Lower leg skin (tissue), 3 donors: ENCODE data around the gene EXO1.

Experiments used
- POLR2A ChIP-seq, 2 donors: fragments of 450-650 bp; IDR thresholded peaks; one replicate each; pipeline ENCODE4 v1.6.1; 2016 to 2017; ENCODE audit warnings: antibody characterized with exemption in 2 of 2, mild to moderate bottlenecking in 1 of 2, moderate library complexity in 1 of 2
- TF ChIP-seq, protein P1 (sequence below), 3 donors: fragments of 450-650 bp; IDR thresholded peaks; one replicate each; pipeline ENCODE4 v1.5.1; 2016; ENCODE audit warnings: antibody characterized with exemption in 3 of 3, mild to moderate bottlenecking in 3 of 3, moderate library complexity in 2 of 3

DNA sequence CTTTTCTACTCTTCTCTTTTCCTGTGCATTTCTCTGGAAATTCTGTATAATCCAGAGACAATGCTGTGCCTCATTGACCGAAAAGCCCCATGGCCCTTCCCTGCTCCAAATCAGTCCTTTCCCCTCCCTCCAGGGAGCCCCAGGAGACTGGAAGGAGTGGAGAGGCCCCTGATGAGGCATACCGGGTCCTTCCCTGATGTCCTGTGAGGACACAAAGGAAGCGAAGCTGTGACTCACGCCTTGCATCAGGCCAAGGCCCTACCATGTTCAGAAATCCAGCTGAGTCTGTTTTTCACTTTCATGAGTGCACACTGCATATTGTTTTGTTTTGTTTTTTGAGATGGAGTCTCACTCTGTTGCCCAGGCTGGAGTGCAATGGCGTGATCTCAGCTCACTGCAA, 70.9 kb downstream of the EXO1 start:
- TF ChIP-seq POLR2A (IDR thresholded peaks at IDR 0.05): no peak
- TF ChIP-seq, protein P1, sequence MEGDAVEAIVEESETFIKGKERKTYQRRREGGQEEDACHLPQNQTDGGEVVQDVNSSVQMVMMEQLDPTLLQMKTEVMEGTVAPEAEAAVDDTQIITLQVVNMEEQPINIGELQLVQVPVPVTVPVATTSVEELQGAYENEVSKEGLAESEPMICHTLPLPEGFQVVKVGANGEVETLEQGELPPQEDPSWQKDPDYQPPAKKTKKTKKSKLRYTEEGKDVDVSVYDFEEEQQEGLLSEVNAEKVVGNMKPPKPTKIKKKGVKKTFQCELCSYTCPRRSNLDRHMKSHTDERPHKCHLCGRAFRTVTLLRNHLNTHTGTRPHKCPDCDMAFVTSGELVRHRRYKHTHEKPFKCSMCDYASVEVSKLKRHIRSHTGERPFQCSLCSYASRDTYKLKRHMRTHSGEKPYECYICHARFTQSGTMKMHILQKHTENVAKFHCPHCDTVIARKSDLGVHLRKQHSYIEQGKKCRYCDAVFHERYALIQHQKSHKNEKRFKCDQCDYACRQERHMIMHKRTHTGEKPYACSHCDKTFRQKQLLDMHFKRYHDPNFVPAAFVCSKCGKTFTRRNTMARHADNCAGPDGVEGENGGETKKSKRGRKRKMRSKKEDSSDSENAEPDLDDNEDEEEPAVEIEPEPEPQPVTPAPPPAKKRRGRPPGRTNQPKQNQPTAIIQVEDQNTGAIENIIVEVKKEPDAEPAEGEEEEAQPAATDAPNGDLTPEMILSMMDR (IDR thresholded peaks at IDR 0.05): no peak
